ENCODE data around the gene PRLR.

PRLR gene

DNA sequence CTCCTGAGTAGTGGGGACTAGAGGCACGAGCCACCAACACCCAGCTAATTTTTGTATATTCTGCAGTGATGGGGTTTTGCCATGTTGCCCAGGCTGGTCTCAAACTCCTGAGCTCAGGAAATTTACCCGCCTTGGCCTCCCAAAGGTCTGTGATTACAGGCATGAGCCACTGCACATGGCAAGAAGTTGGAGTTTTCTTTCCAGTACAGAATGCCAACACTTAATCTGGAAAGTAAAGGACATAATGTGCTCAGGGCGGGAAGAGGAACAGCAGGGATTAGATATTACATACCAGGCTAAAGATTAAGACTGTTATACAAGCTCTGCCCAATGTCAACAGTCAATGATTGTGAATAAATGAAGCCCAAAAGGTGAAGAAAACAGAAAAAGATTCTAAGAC is 135.3 kb downstream of the PRLR start:
- no peak overlapping the region for H3K4me3 ChIP-seq (ENCODE audit: low read depth, low read length)
- DNase-seq (ENCODE audit: low read depth), result no peak
- in situ Hi-C loops (cut with HindIII; ENCODE audit: low sequenced_read_pairs), result no loop called here
- TF ChIP-seq, protein P1, sequence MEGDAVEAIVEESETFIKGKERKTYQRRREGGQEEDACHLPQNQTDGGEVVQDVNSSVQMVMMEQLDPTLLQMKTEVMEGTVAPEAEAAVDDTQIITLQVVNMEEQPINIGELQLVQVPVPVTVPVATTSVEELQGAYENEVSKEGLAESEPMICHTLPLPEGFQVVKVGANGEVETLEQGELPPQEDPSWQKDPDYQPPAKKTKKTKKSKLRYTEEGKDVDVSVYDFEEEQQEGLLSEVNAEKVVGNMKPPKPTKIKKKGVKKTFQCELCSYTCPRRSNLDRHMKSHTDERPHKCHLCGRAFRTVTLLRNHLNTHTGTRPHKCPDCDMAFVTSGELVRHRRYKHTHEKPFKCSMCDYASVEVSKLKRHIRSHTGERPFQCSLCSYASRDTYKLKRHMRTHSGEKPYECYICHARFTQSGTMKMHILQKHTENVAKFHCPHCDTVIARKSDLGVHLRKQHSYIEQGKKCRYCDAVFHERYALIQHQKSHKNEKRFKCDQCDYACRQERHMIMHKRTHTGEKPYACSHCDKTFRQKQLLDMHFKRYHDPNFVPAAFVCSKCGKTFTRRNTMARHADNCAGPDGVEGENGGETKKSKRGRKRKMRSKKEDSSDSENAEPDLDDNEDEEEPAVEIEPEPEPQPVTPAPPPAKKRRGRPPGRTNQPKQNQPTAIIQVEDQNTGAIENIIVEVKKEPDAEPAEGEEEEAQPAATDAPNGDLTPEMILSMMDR (IDR thresholded peaks at IDR 0.05; ENCODE audit: low read depth, low read length, missing control alignments), result no peak

DNA sequence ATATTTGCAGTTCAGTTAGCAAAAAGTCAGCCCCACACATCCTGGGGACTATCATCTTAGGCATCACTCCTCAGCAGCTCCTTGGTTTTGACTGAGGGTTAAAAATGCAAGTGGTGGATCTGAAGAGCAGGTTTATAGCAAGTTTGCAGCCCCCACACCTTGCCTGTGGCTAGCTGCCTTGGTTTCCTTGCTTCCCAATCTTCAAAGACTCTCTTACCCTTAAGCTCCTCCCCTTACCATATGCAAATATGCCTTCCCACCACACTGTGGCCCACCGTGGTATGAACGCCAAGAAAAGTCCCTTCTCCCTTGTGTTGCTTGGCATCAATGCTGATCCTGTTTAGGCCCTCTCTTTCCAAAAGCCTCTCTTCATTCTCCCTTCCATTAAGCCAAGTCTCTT is 137.6 kb downstream of the PRLR start:
- in situ Hi-C loops (cut with HindIII; ENCODE audit: low sequenced_read_pairs), result no loop called here
- H3K4me3 ChIP-seq (ENCODE audit: low read depth, low read length), result no peak overlapping the region
- DNase-seq (ENCODE audit: low read depth), result no peak
- TF ChIP-seq, protein P1 (IDR thresholded peaks at IDR 0.05; ENCODE audit: low read depth, low read length, missing control alignments), result no peak

DNA sequence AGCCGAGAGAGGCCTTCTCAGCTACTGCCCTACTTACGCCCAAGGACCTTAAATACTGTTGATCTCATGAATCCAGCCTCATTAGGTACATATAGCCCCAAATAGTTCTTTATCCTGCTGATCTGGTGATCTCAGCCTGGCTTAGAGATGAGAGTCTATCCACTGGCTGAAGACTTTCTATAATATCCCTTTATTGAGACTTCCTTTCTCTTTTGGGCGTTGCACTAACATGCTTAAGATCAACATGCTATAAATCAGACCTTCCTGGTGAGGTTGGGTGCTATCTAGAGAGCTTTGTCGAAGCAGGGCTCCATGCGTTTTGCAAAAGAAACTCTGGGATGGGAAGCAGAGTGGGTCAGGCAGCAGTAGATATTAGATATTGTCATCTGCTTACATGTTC is 138.6 kb downstream of the PRLR start:
- in situ Hi-C loops (cut with HindIII; ENCODE audit: low sequenced_read_pairs), result no loop called here
- TF ChIP-seq, protein P1 (IDR thresholded peaks at IDR 0.05; ENCODE audit: low read depth, low read length, missing control alignments), result no peak
- no peak for DNase-seq (ENCODE audit: low read depth)
- no peak overlapping the region for H3K4me3 ChIP-seq (ENCODE audit: low read depth, low read length)

GRCh38 chr5:35089334-35090314 is 140.7 kb downstream of the PRLR start:
- TF ChIP-seq, protein P1 (IDR thresholded peaks at IDR 0.05; ENCODE audit: low read depth, low read length, missing control alignments), result peak; percentile 89

GRCh38 chr5:35087991-35088390 is 142.3 kb downstream of the PRLR start:
- in situ Hi-C loops (cut with HindIII; ENCODE audit: low sequenced_read_pairs), result no loop called here
- TF ChIP-seq, protein P1 (IDR thresholded peaks at IDR 0.05; ENCODE audit: low read depth, low read length, missing control alignments), result no peak

More at GRCh38 chr5:35089334-35090314, 140.7 kb downstream of the PRLR start:
- no peak overlapping the region for H3K4me3 ChIP-seq (ENCODE audit: low read depth, low read length)
- peak; percentile 63 for DNase-seq (ENCODE audit: low read depth)
- in situ Hi-C loops (cut with HindIII; ENCODE audit: low sequenced_read_pairs), result no loop called here

GRCh38 chr5:35083150-35083549 is 147.1 kb downstream of the PRLR start:
- H3K4me3 ChIP-seq (ENCODE audit: low read depth, low read length), result no peak overlapping the region
- TF ChIP-seq, protein P1 (IDR thresholded peaks at IDR 0.05; ENCODE audit: low read depth, low read length, missing control alignments), result no peak
- in situ Hi-C loops (cut with HindIII; ENCODE audit: low sequenced_read_pairs), result no loop called here
- no peak for DNase-seq (ENCODE audit: low read depth)

More at GRCh38 chr5:35087991-35088390, 142.3 kb downstream of the PRLR start:
- DNase-seq (ENCODE audit: low read depth), result peak; percentile 3
- H3K4me3 ChIP-seq (ENCODE audit: low read depth, low read length), result no peak overlapping the region

All from astrocyte of the cerebellum (primary cell).